ENCODE data around the gene ADAMTS15.
A peak's percentile ranks its signal among the peaks of the same experiment; 100 is the strongest.

The ADAMTS15 gene

GRCh38 chr11:130418210-130418609 lies 30.2 kb upstream of the ADAMTS15 start:
- no peak for DNase-seq

DNA sequence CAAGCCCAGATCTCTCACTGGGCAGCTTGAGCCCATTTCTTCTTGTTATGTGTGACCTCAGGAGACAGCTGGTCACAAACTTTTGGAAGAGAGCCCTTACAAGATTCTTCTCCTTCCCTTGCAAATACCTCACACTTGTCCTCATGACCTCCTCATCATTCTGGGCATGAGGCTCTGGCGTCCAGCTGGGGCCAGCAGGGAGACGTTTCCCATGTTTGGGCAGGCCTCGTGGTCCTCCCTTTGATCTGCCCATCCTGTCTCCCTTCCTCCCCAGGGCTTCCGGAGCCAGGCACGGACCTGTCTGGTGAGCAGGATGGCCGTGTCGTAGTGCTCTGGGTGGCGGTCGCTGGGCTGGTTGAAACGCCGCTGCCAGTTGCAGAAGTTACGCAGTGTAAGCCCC lies 29.7 kb upstream of the ADAMTS15 start:
- no peak for DNase-seq

DNA sequence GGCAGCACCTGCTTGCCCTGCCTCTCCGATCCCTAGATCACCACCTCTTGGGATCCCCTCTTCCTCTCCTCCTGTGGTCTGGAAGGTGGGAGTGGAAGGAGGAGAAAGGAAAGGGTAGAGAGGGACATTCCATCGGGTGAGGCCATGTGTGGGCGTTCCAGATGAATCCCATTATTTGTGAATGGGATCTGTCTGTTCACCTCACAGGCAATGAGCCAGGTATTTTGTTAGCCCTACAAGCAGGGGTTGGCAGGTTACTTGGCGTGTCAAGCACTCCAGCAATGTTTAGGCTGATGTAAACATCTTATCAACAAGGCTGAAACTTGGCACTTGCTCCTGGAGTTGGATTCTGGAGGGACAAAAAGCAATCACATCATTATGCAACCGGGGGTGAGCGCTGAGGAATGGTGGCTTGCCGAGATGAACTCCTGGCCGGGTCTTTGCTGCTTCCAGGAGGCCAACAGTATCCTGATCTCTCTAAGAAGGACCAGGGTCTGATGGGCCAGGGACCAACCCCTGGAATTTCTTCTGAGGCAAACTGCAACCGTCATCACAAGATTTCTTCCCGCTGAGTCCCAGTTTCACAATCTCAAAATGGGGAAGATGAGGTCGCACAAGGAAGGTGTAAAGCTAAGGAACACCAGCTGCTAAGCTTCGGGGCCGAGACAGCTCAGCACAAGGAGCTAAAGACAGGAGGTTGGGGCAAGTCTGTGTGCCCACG lies 27.8 kb upstream of the ADAMTS15 start:
- DNase-seq: no peak

DNA sequence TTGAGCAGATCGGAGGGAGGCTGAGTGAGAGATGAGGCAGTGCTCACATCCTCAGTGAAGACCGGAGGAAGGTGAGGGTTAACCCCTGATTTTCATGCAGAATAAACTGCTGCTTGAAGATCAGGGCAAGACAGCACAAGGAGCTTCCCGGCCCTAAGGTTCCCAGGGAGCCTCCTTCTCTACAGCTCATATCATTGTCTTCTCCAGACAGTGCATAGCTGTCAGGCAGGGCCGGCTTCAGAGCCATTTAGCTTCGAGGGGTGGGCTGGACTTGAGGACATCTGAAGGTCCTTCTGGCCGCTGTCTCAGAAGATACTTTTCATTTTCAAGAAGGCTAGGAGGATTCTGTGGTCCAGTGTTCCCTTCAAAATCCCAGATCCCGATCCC lies 27.3 kb upstream of the ADAMTS15 start:
- no peak for DNase-seq

DNA sequence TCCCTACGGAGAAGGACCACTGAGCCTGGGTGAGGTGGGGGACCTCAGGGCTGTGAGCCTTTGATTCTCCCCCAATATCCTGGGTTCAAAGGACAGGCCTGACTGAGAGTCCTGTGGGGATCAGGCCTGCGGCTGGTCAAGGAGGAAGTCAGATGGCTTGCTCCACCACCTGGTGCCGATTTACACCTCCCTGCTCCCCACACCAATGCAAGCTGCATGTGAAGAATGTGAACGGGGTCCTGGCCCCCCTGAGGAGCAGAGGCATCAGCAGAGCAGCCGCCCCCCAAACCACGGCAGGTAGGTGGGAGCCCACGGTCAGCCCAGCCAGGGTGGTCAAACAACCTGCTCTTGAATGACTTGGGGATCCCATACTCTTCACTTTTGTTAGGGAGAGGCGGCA lies 26.7 kb upstream of the ADAMTS15 start:
- no peak for DNase-seq

DNA sequence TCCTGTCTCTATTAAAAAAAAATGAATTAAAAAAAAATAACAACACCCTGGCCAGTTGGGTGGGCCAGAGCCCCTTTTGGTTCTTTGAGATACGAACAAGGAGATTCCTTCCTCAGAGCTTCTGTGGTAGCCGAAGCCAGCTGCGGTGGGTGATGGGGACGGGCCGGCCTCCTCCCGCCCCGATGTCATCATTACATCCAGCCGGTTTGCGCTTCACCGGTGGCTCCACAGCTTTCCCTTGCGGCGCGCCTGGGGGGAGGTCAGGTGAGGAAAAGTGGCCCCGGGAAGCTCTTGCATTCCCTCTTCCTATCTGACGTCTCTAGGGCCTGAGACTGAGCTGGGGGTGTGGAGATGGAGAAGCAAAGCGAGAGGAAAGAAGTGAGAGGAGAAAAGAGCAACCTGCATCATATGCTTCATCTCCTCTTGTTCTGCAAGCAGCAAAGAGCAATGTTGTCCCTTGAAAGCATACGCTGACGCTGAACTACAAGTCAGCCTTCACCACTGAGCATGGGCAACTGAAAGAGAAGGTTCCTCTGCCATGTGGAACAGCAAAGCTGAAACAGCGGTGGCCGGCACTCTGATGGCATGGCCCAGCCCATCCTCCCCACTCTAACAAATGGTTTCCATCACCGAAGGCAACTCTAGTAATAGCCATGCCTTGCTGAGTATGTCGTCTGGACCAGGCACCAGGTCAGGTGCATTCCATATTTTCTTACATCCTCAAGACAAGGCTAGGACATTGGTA lies 26.0 kb upstream of the ADAMTS15 start:
- no peak for DNase-seq

DNA sequence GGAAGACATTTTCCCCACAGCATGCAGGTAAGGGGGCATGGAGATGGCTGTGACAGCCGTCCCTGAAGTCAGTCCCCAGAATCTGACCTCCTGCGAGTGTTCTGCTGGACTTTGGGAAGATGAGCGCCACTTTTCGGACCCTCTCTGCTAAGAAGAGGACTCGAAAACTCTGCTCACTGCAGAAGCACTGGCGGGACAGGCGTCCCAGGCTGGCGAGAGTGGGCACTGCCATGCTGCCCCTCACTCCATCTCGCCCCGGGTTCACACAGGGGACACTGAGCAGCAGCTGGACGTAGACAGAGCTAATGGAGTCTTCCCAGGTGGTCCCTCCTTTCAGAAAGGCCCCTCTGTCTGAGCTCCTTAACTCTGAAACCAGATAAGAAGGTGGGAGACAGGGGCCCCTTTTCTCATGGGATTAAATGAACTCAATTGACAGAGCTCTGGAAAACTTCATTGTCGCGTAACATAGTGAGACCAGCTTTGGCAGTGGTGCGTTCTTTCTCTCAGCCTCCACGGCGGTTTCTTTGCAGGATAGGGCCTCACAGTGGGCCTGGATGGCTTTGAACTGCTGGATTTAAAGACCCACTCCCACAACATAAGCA lies 24.8 kb upstream of the ADAMTS15 start:
- no peak for DNase-seq

- DNase-seq: no peak
Measured at GRCh38 chr11:130424613-130425140, 23.8 kb upstream of the ADAMTS15 start.

DNA sequence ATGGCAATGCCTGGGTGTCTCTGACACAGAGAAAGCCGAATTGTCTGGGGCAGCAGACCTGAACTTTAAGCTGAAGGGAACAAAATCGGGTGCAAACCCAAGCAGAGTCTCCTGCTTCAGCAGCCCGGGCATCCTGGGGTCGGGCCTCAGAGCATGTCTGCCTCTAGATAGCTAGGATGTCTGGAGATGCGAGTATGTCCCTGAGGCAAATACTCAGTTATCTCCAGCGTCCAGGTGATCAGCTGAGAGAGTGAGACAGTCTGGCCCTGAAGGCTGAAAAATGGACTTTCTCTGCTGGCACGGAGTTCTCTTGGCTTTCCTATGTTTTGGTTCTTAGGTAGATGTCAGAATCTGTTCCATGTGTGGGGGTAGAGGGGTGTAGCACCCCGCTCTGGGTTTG lies 23.3 kb upstream of the ADAMTS15 start:
- no peak for DNase-seq

- DNase-seq: no peak
Measured at GRCh38 chr11:130426223-130426836, 22.1 kb upstream of the ADAMTS15 start.

DNA sequence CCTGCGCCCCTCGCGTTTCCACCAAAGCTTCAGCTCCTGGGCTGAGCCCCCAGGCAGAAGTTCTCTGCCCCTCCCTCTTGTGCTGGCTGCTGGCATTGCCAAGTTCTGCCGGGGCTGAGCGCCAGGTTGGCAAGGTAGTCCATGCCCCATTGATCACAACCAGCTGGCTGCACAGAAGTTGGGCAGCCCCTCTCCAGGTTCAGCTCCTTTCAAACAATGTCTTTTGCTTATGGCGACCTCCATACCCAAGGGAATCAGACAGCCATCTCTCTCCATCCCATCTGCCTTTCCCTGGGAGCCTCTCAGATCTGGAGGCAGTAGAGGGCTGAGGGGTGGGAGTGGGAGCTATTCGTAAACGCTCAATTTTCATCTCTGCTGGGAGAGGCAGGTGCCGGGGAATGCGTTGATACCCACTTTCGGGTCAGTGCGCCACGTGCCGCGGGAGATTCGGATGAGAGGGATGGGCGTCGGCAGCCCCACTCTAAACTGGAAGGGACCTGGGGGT lies 21.6 kb upstream of the ADAMTS15 start:
- no peak for DNase-seq

- no peak for DNase-seq
Measured at GRCh38 chr11:130427581-130428315, 20.7 kb upstream of the ADAMTS15 start.

DNA sequence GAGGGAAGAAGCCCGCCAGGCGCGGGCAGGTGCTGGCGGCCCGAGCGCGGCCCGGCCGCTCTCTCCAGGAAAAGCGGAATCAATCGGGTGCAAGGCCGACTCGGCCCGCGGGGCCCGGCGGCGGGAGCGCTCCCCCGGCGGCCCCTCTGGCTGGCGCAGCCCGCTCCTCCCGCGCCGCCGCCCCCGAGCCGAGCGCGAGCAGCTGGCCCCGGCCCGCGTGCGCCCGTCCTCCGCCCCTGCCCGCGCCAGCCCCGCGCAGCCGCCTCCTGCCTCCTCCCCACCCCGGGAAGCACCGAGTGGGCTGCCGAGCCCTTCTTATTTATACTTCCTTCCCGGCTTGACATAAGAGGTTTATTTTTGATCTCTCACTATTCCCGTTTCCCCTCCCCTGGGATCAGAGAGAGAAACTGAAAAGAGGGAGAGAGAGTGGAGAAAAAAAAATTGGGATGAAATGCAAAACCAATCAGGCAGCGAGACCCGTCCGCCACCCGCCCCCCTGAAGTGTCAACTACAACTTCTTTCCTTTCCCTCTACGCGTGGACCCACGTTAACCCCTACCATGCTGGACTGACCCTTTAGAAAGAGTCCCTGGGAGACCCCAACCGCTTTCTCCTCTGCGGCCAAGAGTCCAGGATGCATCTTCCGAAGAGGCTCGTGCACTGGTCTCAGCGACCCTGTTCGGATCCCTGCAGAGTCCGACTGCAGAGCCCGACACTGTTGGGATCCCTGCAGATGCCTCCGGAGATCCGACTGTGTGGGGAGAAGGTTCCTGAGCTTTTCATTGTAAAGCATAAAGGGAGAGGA lies 19.9 kb upstream of the ADAMTS15 start, which contains the start of gene ADAMTS8:
Gene ADAMTS8 (minus strand): TSS at position 294 of the 804 bp plus-strand sequence. CDS start 323 bp downstream, outside the sequence.
- DNase-seq: no peak

- no peak for DNase-seq
Measured at GRCh38 chr11:130429120-130429681, 19.2 kb upstream of the ADAMTS15 start.

DNA sequence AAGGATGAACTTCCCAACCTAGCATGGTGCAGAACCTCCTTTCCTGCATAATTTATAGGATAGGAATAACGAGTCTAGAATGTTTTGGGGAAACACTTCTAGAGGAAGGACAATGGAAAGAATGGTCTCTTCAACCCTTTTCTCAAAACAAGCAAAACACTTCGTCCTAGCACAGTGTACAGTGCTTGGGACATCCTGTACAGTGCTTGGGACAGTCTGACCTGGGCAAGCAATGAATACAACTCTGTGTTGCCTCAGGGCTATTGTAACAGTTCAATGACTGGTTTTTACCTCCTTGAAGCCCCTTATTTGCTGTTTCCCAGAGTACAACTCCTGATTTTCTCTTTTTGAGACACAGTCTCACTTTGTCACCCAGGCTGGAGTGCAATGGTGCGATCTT lies 18.5 kb upstream of the ADAMTS15 start:
- no peak for DNase-seq

- DNase-seq: peak; percentile 37 to 67
Measured at GRCh38 chr11:130431331-130431773, 17.1 kb upstream of the ADAMTS15 start.

- no peak for DNase-seq
Measured at GRCh38 chr11:130431801-130432200, 16.6 kb upstream of the ADAMTS15 start.

GRCh38 chr11:130433357-130433756 lies 15.1 kb upstream of the ADAMTS15 start:
- no peak for DNase-seq

DNA sequence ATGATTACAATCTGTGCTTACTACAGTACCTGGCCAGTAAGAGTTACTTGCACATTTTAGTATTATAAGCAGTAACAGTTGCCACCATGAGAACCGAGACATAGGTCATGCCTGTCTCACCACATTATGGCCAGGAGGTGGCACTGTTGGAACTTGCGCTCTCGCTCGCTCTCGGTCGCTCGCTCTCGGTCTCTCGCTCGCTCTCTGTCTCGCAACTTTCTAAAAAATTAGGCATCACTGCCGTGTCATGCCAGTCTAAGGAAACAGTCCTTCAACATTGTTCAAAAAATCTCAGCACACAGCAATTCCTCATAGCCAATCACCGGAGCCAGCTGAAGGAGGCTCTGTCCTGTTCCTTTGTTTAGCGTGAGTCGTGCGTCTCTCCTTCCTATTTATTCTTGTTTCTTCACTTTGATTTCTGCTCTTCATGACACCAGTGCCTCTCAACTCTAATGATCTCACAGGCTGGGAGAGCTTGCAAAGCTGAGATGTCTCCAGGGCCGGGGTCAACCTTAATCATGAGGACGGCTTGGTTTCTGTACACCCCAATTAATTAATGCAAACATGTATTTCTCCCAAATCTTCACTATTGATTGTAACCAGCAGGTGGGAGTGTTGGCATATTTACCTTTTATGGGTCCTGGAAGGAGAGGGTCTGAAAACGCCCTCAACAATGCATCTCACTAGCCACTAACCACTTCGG lies 13.8 kb upstream of the ADAMTS15 start:
- DNase-seq: peak; percentile 56 to 59

DNA sequence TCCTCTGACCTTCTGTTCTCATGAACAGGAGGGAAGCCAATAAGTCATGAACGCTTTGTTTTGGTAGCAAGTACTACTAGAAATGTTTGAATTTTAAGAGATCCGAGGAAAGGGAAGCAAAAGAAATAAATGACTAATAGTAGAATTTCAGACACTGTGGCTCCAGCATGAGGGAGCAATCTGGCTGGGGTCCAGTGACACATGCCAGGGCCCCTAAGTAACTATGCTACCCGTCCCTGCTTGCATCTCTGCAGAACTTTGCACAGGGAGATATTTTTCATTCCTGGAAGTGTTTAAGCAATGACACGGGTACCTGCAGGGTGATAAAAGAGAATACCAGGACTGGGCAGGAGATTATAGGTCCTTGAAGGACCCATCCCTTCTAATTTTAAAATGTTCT lies 12.8 kb upstream of the ADAMTS15 start:
- DNase-seq: no peak
